ENCODE measurements around the gene C10orf143. TPM values are rescaled to one million over a fixed set of nuclear protein-coding genes. Genes with fewer than 3 reads are reported as not detected.

Gene C10orf143
- total RNA-seq = 0.67 and 1.6 TPM in 2 replicates

GRCh38 chr10:130110246-130111112, at the start of gene C10orf143:
TSS of gene C10orf143 (minus strand) at chr10:130110830. CDS start at chr10:130110772, 58 bp downstream.

GRCh38 chr10:130136226-130137089, 25.8 kb upstream of the C10orf143 start, which contains the start of gene GLRX3:
TSS of gene GLRX3 (plus strand) at chr10:130136391. CDS start at chr10:130136421, 30 bp downstream.

Other genes with a start within 250 kb of the C10orf143 start
- gene EBF3, start 146.6 kb downstream of the C10orf143 start, total RNA-seq = 20.6 and 22.2 TPM in 2 replicates
- 96.4 and 120 TPM in 2 replicates for gene GLRX3, start 25.6 kb upstream of the C10orf143 start, total RNA-seq